Activated CD4-positive, alpha-beta T cell treated with anti-CD3 and anti-CD28 coated beads for 36 hours (primary cell): Measurements from ENCODE around the gene KRT75. TPM values are rescaled to one million over a fixed set of nuclear protein-coding genes. Genes with fewer than 3 reads are reported as not detected.
"Not testable (repeated sequence)": the region's sequence is repeated elsewhere in the genome, so short reads cannot be mapped to it uniquely, and the experiment has no call there.

ENCODE experiments used
- ATAC-seq: fragments of 200-7000 bp; cut with Tn5 transposase; one replicate; pipeline ENCODE4 v1.10.0; 2021; ENCODE audit warnings: mild to moderate bottlenecking, moderate library complexity
- CTCF ChIA-PET: fragments of 350-600 bp; sonication (Branson Sonifier 250); formaldehyde crosslinking; loops from one replicate; lab custom pipeline; 2021; ENCODE audit warnings: antibody characterized with exemption; lab: Charles Lee
- POLR2A ChIA-PET: fragments of 350-600 bp; sonication (Branson Sonifier 250); formaldehyde crosslinking; loops from one replicate; lab custom pipeline; 2021; ENCODE audit warnings: antibody characterized with exemption, inconsistent platforms; lab: Charles Lee
- DNase-seq: peaks from one replicate; pipeline ENCODE4 v3.0.0-alpha.2; 2020
- H3K27ac Mint-ChIP-seq: one replicate; pipeline ENCODE4 v1.8.0; 2021; ENCODE audit warnings: mixed read lengths
- H3K27me3 Mint-ChIP-seq: one replicate; pipeline ENCODE4 v1.8.0; 2021; ENCODE audit warnings: mixed read lengths
- H3K36me3 Mint-ChIP-seq: one replicate; pipeline ENCODE4 v1.8.0; 2021; ENCODE audit warnings: low read depth, mixed read lengths
- H3K4me1 Mint-ChIP-seq: one replicate; pipeline ENCODE4 v1.8.0; 2021; ENCODE audit warnings: mixed read lengths
- H3K4me3 Mint-ChIP-seq: one replicate; pipeline ENCODE4 v1.8.0; 2021; ENCODE audit warnings: mild to moderate bottlenecking, moderate library complexity, mixed read lengths
- H3K9me3 Mint-ChIP-seq: one replicate; pipeline ENCODE4 v1.8.0; 2021; ENCODE audit warnings: low read depth, mixed read lengths
- intact Hi-C, 2 experiments: fragments of 100-400 bp; cut with DNase I in 1 of 2; cut with micrococcal nuclease in 1 of 2; formaldehyde crosslinking; loops; one replicate each; pipeline versions ENCODE4 v1.14.2 to v1.15.1; 2022 to 2024; cut with DNase I, micrococcal nuclease
- total RNA-seq, 2 experiments: library from RNA; stranded (reverse); gene quantifications; one replicate each; pipeline ENCODE4 v1.2.3, GENCODE V29; 2021

Gene KRT75
- total RNA-seq, 2 experiments from 2014 or later = not detected

GRCh38 chr12:52452101-52452500 is 17.9 kb upstream of the KRT75 start, which contains the start of gene KRT6B:
Gene KRT6B, minus strand, starts transcription at chr12:52452146. Its CDS starts 68 bp downstream, at chr12:52452078.
- Mint-ChIP-seq H3K4me1 (peaks cover 4% of the 10 kb centered on the region), H3K27me3 (no peaks in the 10 kb centered on the region), H3K9me3 (no peaks in the 10 kb centered on the region), H3K36me3 (no peaks in the 10 kb centered on the region), H3K27ac (no peak within 1 kb of the TSS), H3K4me3 (no peak within 1 kb of the TSS)
- ChIA-PET CTCF (no interaction called here), POLR2A (no interaction called here)
- no peak for ATAC-seq
- intact Hi-C loops = no loop called here
- DNase-seq = no peak

DNA sequence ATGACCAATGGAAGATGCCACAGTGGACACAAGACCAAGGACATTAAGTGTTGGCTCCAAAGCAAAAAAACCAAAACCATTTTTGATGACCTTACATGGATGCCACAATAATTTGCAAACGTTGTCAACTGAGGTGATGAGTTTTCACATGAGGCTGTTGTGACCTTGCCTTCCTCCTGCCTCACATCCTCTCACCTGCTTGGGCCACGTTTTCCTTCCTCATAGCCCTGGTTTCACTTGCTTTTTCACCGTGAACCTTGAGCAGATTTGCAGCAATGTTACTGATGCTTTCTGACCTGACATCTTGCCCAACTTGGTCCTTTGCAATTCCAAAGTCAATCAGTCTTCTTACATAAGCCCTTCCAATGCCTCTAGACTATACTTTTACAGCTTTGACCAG is 14.1 kb upstream of the KRT75 start:
- DNase-seq = no peak
- ChIA-PET POLR2A (no interaction called here), CTCF (no interaction called here)
- Mint-ChIP-seq H3K4me3 (no peak overlapping the region), H3K36me3 (no peaks in the 10 kb centered on the region), H3K4me1 (no peaks in the 10 kb centered on the region), H3K27me3 (peaks cover 9% of the 10 kb centered on the region), H3K27ac (no peak overlapping the region), H3K9me3 (no peaks in the 10 kb centered on the region)
- no peak for ATAC-seq
- intact Hi-C loops = no loop called here

DNA sequence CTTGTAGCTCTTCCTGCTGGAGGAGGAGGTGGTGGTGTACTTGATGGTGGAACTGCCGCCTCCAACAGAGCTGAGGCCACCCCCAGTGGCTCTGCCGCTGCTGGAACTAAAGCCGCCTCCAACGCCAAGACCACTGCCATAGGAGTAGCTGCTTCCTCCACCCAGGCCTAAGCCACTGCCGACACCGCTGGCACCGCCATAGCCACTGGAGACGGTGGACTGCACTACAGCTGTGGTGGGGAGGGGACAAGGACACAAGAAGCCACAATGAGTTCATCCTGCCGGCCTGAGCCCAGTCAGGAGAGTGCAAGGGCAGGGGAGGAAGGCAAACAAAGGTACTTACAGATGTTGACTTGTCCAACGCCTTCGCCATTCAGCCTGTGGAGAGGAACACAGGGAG is 13.0 kb upstream of the KRT75 start:
- H3K36me3 Mint-ChIP-seq, intact Hi-C loops, H3K4me1 Mint-ChIP-seq, POLR2A ChIA-PET, DNase-seq, H3K4me3 Mint-ChIP-seq, ATAC-seq, CTCF ChIA-PET, H3K9me3 Mint-ChIP-seq, H3K27ac Mint-ChIP-seq: not testable (repeated sequence)
- peaks cover 15% of the 10 kb centered on the region for H3K27me3 Mint-ChIP-seq

- intact Hi-C loops = loop anchor here in 1 of 2 experiments (1.0 kb wide), 1 partner anchor 10 kb away; no protein-coding TSS in a partner anchor
- CTCF ChIA-PET = no interaction called here
- ATAC-seq (no peak), DNase-seq (no peak)
- Mint-ChIP-seq H3K4me1 (no peaks in the 10 kb centered on the region), H3K36me3 (no peaks in the 10 kb centered on the region), H3K9me3 (no peaks in the 10 kb centered on the region), H3K27ac (no peak overlapping the region), H3K4me3 (no peak overlapping the region), H3K27me3 (peaks cover 16% of the 10 kb centered on the region)
- POLR2A ChIA-PET = no interaction called here
These were observed 12.3 kb upstream of the KRT75 start for GRCh38 chr12:52446367-52447045.

GRCh38 chr12:52445876-52446275 is 11.7 kb upstream of the KRT75 start:
- DNase-seq (no peak), ATAC-seq (no peak)
- intact Hi-C loops = loop anchor here in 1 of 2 experiments (1.0 kb wide), 1 partner anchor 10 kb away; no protein-coding TSS in a partner anchor
- H3K9me3 Mint-ChIP-seq = no peaks in the 10 kb centered on the region
- POLR2A ChIA-PET = no interaction called here
- H3K27ac Mint-ChIP-seq = no peak overlapping the region
- H3K27me3 Mint-ChIP-seq = peaks cover 20% of the 10 kb centered on the region
- H3K4me3 Mint-ChIP-seq = no peak overlapping the region
- H3K4me1 Mint-ChIP-seq = no peaks in the 10 kb centered on the region
- H3K36me3 Mint-ChIP-seq = no peaks in the 10 kb centered on the region
- CTCF ChIA-PET = no interaction called here

- peaks cover 21% of the 10 kb centered on the region for H3K27me3 Mint-ChIP-seq
- no peak overlapping the region for H3K27ac Mint-ChIP-seq
- no peak for ATAC-seq
- POLR2A ChIA-PET = no interaction called here
- CTCF ChIA-PET = no interaction called here
- intact Hi-C loops = no loop called here
- H3K9me3 Mint-ChIP-seq = no peaks in the 10 kb centered on the region
- no peaks in the 10 kb centered on the region for H3K4me1 Mint-ChIP-seq
- H3K4me3 Mint-ChIP-seq = no peak overlapping the region
- H3K36me3 Mint-ChIP-seq = no peaks in the 10 kb centered on the region
- DNase-seq = no peak
These were observed 10.8 kb upstream of the KRT75 start for GRCh38 chr12:52444647-52445595.

GRCh38 chr12:52443966-52444365 is 9.8 kb upstream of the KRT75 start:
- CTCF ChIA-PET = no interaction called here
- H3K27me3 Mint-ChIP-seq = peaks cover 23% of the 10 kb centered on the region
- ATAC-seq = no peak
- H3K4me3 Mint-ChIP-seq = no peak overlapping the region
- no peaks in the 10 kb centered on the region for H3K4me1 Mint-ChIP-seq
- H3K27ac Mint-ChIP-seq = no peak overlapping the region
- intact Hi-C loops = no loop called here
- no peaks in the 10 kb centered on the region for H3K9me3 Mint-ChIP-seq
- no peaks in the 10 kb centered on the region for H3K36me3 Mint-ChIP-seq
- POLR2A ChIA-PET = no interaction called here
- DNase-seq = no peak

DNA sequence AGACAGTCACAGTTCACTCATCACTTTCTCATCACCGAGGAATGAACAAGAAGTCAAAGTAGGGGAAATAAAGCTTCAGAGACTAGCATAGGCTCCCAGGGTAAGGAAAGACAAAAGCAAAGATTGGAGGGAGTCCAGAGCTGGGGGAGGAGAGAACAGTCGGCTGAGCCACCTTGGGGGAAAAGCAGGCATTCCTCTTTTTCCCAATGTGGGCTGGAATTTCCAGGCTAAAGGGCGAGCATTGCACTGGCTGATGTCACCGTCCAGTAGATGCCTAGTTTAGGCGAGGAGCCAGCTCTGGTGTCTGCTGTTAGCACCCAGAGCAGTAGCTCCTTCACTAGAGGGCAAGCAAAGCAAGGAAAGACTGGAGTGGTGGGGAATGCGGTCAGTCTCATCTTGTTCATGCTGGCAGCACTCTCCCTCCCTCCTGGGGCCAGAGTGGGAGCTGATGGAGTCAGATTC is 8.5 kb upstream of the KRT75 start:
- Mint-ChIP-seq H3K27me3 (peaks cover 23% of the 10 kb centered on the region), H3K9me3 (no peaks in the 10 kb centered on the region), H3K27ac (no peak overlapping the region), H3K4me3 (no peak overlapping the region), H3K4me1 (no peaks in the 10 kb centered on the region), H3K36me3 (no peaks in the 10 kb centered on the region)
- intact Hi-C loops = no loop called here
- no peak for ATAC-seq
- POLR2A ChIA-PET = no interaction called here
- no peak for DNase-seq
- CTCF ChIA-PET = no interaction called here

DNA sequence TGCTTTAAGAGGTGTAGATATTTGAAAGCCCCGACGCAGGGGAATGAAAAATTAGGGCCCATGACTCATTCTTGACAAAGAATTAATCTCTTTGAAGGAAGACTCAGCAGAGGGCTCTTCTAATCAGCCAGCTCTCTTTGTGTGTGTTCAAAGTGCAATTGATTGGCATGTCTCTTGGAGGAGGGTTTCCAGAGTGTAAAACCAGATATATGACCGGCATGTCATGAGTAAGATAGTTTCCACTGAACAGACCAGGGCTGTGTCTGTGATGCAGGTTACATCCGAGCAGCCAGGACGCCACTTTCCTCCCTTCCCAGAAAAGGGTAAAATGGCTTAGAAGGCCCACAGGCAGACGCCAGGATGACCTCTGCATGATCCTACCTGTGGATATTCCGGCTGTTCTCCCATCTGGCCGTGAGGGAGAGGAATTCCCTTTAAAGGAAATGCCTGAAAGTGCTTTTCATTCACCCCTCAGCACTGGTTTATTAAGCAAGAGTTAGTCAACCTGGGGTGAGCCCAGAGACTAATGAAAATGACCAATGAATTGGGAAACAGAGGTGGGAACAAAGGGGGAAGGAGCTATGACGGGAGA is 7.2 kb upstream of the KRT75 start:
- Mint-ChIP-seq H3K27ac (no peak overlapping the region), H3K36me3 (no peaks in the 10 kb centered on the region), H3K9me3 (no peaks in the 10 kb centered on the region), H3K4me3 (no peak overlapping the region), H3K27me3 (peaks cover 24% of the 10 kb centered on the region), H3K4me1 (no peaks in the 10 kb centered on the region)
- ATAC-seq (no peak), DNase-seq (no peak)
- intact Hi-C loops = no loop called here
- CTCF ChIA-PET = no interaction called here
- POLR2A ChIA-PET = no interaction called here

- H3K36me3 Mint-ChIP-seq = no peaks in the 10 kb centered on the region
- POLR2A ChIA-PET = no interaction called here
- CTCF ChIA-PET = no interaction called here
- no peak overlapping the region for H3K4me3 Mint-ChIP-seq
- no peak overlapping the region for H3K27ac Mint-ChIP-seq
- peaks cover 22% of the 10 kb centered on the region for H3K27me3 Mint-ChIP-seq
- DNase-seq (no peak), ATAC-seq (no peak)
- intact Hi-C loops = no loop called here
- H3K9me3 Mint-ChIP-seq = no peaks in the 10 kb centered on the region
- no peaks in the 10 kb centered on the region for H3K4me1 Mint-ChIP-seq
These were observed 6.7 kb upstream of the KRT75 start for GRCh38 chr12:52440821-52441319.

- CTCF ChIA-PET = no interaction called here
- no peaks in the 10 kb centered on the region for H3K4me1 Mint-ChIP-seq
- intact Hi-C loops = no loop called here
These were observed 5.7 kb upstream of the KRT75 start for GRCh38 chr12:52439845-52440244.

More at GRCh38 chr12:52439845-52440244, 5.7 kb upstream of the KRT75 start:
- H3K4me3 Mint-ChIP-seq = no peak overlapping the region
- ATAC-seq (no peak), DNase-seq (no peak)
- no peak overlapping the region for H3K27ac Mint-ChIP-seq
- POLR2A ChIA-PET = interaction anchor here (0.5 kb wide), 1 partner anchor 27 kb away, joined by 3 read pairs; no protein-coding TSS in a partner anchor
- peaks cover 22% of the 10 kb centered on the region for H3K27me3 Mint-ChIP-seq
- no peaks in the 10 kb centered on the region for H3K9me3 Mint-ChIP-seq
- H3K36me3 Mint-ChIP-seq = no peaks in the 10 kb centered on the region
